HG02885 (cell line): ENCODE results near the gene AGPS.

Source experiments
- ATAC-seq: cut with Tn5 transposase; IDR thresholded peaks from one replicate; pipeline ENCODE4 v1.9.1; 2021; ENCODE audit warnings: mild to moderate bottlenecking; ENCODE audit not compliant: unreplicated experiment, poor library complexity

The AGPS gene

GRCh38 chr2:177518754-177519153 lies 126.2 kb downstream of the AGPS start:
- no peak for ATAC-seq

- ATAC-seq = no peak
Observed at GRCh38 chr2:177519534-177520115, 127.1 kb downstream of the AGPS start.

- ATAC-seq = no peak
Observed at GRCh38 chr2:177520324-177520723, 127.8 kb downstream of the AGPS start.

- ATAC-seq = peak; percentile 51
Observed at GRCh38 chr2:177523781-177524180, 131.2 kb downstream of the AGPS start.

GRCh38 chr2:177525351-177525924 lies 132.9 kb downstream of the AGPS start:
- ATAC-seq = no peak

GRCh38 chr2:177528351-177528933 lies 135.9 kb downstream of the AGPS start:
- no peak for ATAC-seq

- ATAC-seq = no peak
Observed at GRCh38 chr2:177529166-177529565, 136.6 kb downstream of the AGPS start.

- ATAC-seq = no peak
Observed at GRCh38 chr2:177530561-177530960, 138.0 kb downstream of the AGPS start.

GRCh38 chr2:177531706-177532105 lies 139.1 kb downstream of the AGPS start:
- no peak for ATAC-seq

- no peak for ATAC-seq
Observed at GRCh38 chr2:177532567-177532966, 140.0 kb downstream of the AGPS start.

- ATAC-seq = no peak
Observed at GRCh38 chr2:177533253-177533652, 140.7 kb downstream of the AGPS start.

GRCh38 chr2:177535000-177535399 lies 142.4 kb downstream of the AGPS start:
- no peak for ATAC-seq

- ATAC-seq = no peak
Observed at GRCh38 chr2:177535958-177536504, 143.5 kb downstream of the AGPS start.

- no peak for ATAC-seq
Observed at GRCh38 chr2:177537213-177537612, 144.6 kb downstream of the AGPS start.

GRCh38 chr2:177537636-177538035 lies 145.1 kb downstream of the AGPS start:
- no peak for ATAC-seq

- no peak for ATAC-seq
Observed at GRCh38 chr2:177538323-177538722, 145.8 kb downstream of the AGPS start.

GRCh38 chr2:177540283-177540682 lies 147.7 kb downstream of the AGPS start:
- no peak for ATAC-seq

- no peak for ATAC-seq
Observed at GRCh38 chr2:177541258-177541991, 148.9 kb downstream of the AGPS start.

- ATAC-seq = no peak
Observed at GRCh38 chr2:177542396-177542795, 149.8 kb downstream of the AGPS start.

- no peak for ATAC-seq
Observed at GRCh38 chr2:177543007-177543760, 150.6 kb downstream of the AGPS start.
